ENCODE data around the gene CABLES2.

The CABLES2 gene

DNA sequence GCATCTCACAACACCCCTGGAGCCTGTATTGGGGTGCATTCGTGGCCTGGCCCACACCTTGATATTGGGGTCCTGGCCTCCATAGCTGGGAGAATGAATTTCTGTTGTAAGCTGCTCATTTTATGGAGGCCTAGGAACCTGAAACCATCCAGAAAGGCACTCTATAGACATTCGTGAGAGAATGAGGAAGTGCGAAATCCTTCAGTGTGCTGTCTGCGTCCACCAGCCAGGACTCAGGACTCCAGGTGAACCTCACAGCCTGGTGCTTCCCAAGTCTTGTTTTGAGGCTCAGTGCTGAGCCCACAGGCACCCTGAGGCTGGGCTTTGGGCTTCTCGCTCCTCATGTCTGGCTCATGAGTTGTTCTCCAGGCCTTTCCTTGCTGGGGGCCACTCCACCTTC, 32.1 kb upstream of the CABLES2 start:
- DNase-seq, result no peak
- H3K4me3 Mint-ChIP-seq, result no peak overlapping the region
- TF ChIP-seq, protein P1, sequence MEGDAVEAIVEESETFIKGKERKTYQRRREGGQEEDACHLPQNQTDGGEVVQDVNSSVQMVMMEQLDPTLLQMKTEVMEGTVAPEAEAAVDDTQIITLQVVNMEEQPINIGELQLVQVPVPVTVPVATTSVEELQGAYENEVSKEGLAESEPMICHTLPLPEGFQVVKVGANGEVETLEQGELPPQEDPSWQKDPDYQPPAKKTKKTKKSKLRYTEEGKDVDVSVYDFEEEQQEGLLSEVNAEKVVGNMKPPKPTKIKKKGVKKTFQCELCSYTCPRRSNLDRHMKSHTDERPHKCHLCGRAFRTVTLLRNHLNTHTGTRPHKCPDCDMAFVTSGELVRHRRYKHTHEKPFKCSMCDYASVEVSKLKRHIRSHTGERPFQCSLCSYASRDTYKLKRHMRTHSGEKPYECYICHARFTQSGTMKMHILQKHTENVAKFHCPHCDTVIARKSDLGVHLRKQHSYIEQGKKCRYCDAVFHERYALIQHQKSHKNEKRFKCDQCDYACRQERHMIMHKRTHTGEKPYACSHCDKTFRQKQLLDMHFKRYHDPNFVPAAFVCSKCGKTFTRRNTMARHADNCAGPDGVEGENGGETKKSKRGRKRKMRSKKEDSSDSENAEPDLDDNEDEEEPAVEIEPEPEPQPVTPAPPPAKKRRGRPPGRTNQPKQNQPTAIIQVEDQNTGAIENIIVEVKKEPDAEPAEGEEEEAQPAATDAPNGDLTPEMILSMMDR (IDR thresholded peaks at IDR 0.05), result no peak

DNA sequence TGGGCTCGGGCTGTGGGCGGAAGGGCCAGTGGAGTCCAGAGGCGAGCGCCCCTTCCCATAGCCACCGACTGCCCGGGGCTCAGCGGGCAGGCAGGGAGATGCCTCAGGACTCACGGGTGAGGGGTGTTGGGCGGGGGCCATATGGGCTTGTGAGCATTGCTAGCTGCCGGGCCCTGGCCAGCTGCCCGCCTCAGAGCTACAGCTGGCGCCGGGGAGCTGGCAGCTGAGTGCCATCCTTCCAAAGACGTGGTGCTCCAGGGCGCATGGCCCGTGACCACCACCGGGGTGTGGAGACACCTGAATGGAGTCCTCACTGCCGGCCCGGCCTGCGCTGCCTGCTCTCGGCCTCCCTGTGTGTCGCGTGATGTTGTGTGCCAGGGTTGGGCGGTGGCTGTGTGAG, 30.8 kb upstream of the CABLES2 start:
- TF ChIP-seq, protein P1 (IDR thresholded peaks at IDR 0.05), result no peak
- H3K36me3 Mint-ChIP-seq (ENCODE audit: low read depth), result no peaks in the 10 kb centered on the region
- no peak overlapping the region for H3K27ac Mint-ChIP-seq
- DNase-seq, result no peak
- H3K4me1 Mint-ChIP-seq, result peaks cover 39% of the 10 kb centered on the region
- H3K4me3 Mint-ChIP-seq, result no peak overlapping the region
- H3K9me3 Mint-ChIP-seq, result peaks cover 4% of the 10 kb centered on the region
- peaks cover 37% of the 10 kb centered on the region for H3K27me3 Mint-ChIP-seq (ENCODE audit: low read depth, poor library complexity)

More for the DNA sequence above, 32.1 kb upstream of the CABLES2 start:
- peaks cover 4% of the 10 kb centered on the region for H3K9me3 Mint-ChIP-seq
- no peak overlapping the region for H3K27ac Mint-ChIP-seq
- peaks cover 30% of the 10 kb centered on the region for H3K4me1 Mint-ChIP-seq
- no peaks in the 10 kb centered on the region for H3K36me3 Mint-ChIP-seq (ENCODE audit: low read depth)
- H3K27me3 Mint-ChIP-seq (ENCODE audit: low read depth, poor library complexity), result peaks cover 41% of the 10 kb centered on the region

DNA sequence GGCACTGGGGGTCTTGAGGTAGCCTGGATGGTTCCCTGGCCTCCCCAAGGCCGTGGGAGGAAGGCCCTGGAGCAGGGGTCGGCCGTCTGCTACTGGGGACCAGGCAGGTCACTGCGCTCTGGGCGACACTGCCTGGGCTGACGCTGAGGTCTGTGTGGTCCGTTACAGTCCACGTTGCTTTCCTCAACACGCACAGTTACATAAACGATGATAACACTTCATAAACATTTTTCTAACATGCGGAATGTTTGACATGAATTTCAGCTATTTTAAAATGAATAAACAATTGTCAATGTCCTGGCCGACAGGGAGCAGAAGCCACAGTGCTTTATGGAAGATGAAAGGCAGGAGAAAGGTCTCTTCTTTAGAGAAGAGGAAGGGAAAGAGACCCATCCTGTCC, 30.4 kb upstream of the CABLES2 start:
- TF ChIP-seq, protein P1 (IDR thresholded peaks at IDR 0.05), result no peak
- Mint-ChIP-seq H3K4me1 (peaks cover 42% of the 10 kb centered on the region), H3K27me3 (ENCODE audit: low read depth, poor library complexity) (peaks cover 36% of the 10 kb centered on the region), H3K36me3 (ENCODE audit: low read depth) (no peaks in the 10 kb centered on the region), H3K27ac (peak overlapping the region; percentile 31), H3K9me3 (peaks cover 4% of the 10 kb centered on the region), H3K4me3 (no peak overlapping the region)
- no peak for DNase-seq

DNA sequence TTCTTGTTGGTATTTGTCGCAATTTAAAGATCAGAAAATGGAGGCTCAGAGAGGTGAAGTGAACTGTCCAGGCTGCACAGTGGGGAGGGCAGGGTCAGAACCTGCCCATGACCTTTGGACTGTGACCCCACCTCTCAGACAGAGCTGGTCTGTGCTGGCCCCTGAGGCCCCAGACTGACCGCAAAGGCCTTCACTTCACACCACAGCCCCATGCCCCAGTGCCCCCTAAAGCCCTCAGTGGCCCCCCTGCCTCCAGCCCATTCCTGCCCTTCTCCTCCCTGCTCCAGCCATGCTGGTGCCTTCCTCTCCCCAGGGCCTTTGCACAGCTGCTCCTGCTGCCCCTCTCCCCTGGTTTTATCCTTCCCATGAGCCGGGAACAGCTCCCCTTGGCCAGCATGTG, 29.6 kb upstream of the CABLES2 start:
- peaks cover 4% of the 10 kb centered on the region for H3K9me3 Mint-ChIP-seq
- H3K4me3 Mint-ChIP-seq, result no peak overlapping the region
- H3K4me1 Mint-ChIP-seq, result peaks cover 42% of the 10 kb centered on the region
- H3K27me3 Mint-ChIP-seq (ENCODE audit: low read depth, poor library complexity), result peaks cover 40% of the 10 kb centered on the region
- DNase-seq, result no peak
- TF ChIP-seq, protein P1 (IDR thresholded peaks at IDR 0.05), result no peak
- no peaks in the 10 kb centered on the region for H3K36me3 Mint-ChIP-seq (ENCODE audit: low read depth)
- H3K27ac Mint-ChIP-seq, result no peak overlapping the region

DNA sequence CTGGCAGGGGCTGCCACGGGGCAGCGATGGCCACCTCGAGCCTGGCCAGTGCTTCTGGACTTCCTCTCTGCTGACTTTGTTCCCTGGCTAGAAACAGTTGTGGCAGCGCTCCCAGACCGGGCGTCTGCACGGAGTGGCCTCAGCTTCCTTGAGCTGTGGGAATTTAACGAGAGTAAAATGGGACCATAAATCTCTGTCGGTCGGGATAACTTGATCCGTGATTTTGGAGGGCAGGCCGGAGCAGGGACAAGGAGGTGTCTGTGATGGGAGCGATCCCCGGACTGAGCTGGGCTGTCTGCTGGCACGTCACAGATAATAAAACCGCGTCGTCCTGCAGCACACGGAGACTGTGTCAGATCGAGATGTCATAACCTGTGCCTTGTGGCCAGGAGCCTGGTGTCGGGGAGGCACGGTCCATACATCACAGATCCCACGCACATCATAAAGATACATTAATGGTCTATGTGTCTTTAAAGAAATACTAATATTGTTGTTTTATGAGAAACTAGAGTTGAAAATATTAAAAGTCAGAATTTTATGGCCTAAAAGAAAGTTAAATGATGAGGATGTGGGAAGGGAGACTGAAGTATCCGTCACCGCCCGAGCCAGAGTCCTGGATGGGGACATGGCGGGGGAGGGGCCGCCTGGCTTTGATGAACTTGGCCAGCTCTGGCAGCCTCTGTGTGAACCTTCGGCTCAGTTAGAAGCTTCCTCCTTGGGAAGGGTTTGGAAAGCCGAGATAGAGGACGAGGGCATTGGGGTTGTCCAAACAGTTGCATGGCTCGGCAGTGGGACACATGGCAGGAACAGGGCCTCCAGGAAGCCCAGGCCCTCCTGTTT, 26.8 kb upstream of the CABLES2 start:
- TF ChIP-seq, protein P1 (IDR thresholded peaks at IDR 0.05), result no peak
- DNase-seq, result peak; percentile 58
- H3K9me3 Mint-ChIP-seq, result peaks cover 4% of the 10 kb centered on the region
- H3K36me3 Mint-ChIP-seq (ENCODE audit: low read depth), result no peaks in the 10 kb centered on the region
- H3K4me3 Mint-ChIP-seq, result peak overlapping the region; percentile 41
- H3K27ac Mint-ChIP-seq, result peak overlapping the region; percentile 49
- H3K4me1 Mint-ChIP-seq, result peaks cover 53% of the 10 kb centered on the region
- H3K27me3 Mint-ChIP-seq (ENCODE audit: low read depth, poor library complexity), result peaks cover 39% of the 10 kb centered on the region

All from nephron progenitor cell (in vitro differentiated cells).